Hepatocyte (in vitro differentiated cells): ENCODE results near the gene LPP. TPM values are rescaled to one million over a fixed set of nuclear protein-coding genes. Genes with fewer than 3 reads are reported as not detected.

Source experiments
- DNase-seq: peaks from one replicate; pipeline ENCODE4 v3.0.0-alpha.2; 2016; ENCODE audit warnings: low spot score
- H2AFZ ChIP-seq: fragments of 200-600 bp; sonication (generic); 2 replicates; pipeline ENCODE4 v1.6.0; 2016; ENCODE audit warnings: antibody characterized with exemption, mild to moderate bottlenecking
- H3K27ac ChIP-seq: fragments of 200-600 bp; sonication (generic); 2 replicates; pipeline ENCODE4 v1.5.1; 2016; ENCODE audit warnings: mild to moderate bottlenecking
- H3K27me3 ChIP-seq: fragments of 200-600 bp; sonication (generic); 2 replicates; pipeline ENCODE4 v1.6.1; 2016
- H3K36me3 ChIP-seq: fragments of 200-600 bp; sonication (generic); replicated peaks from 2 replicates; pipeline ENCODE4 v1.5.1; 2016; ENCODE audit warnings: low read depth; ENCODE audit not compliant: insufficient read depth
- H3K4me1 ChIP-seq: fragments of 200-600 bp; sonication (generic); 2 replicates; pipeline ENCODE4 v1.5.1; 2016; ENCODE audit warnings: mild to moderate bottlenecking, moderate library complexity; ENCODE audit not compliant: insufficient read depth
- H3K4me2 ChIP-seq: fragments of 200-600 bp; sonication (generic); 2 replicates; pipeline ENCODE4 v1.6.0; 2016
- H3K4me3 ChIP-seq: fragments of 200-600 bp; sonication (generic); 2 replicates; pipeline ENCODE4 v1.5.1; 2016; ENCODE audit warnings: mild to moderate bottlenecking
- H3K79me2 ChIP-seq: fragments of 200-600 bp; sonication (generic); 2 replicates; pipeline ENCODE4 v1.6.0; 2017; ENCODE audit warnings: mild to moderate bottlenecking
- H3K9me2 ChIP-seq: fragments of 200-600 bp; sonication (generic); replicated peaks from 2 replicates; pipeline ENCODE4 v1.6.0; 2017; ENCODE audit warnings: mild to moderate bottlenecking; ENCODE audit not compliant: insufficient read depth
- H3K9me3 ChIP-seq: fragments of 200-600 bp; sonication (generic); 2 replicates; pipeline ENCODE4 v1.5.1; 2016; ENCODE audit warnings: low read depth, mild to moderate bottlenecking
- H4K20me1 ChIP-seq: fragments of 200-600 bp; sonication (generic); 2 replicates; pipeline ENCODE4 v1.6.0; 2016; ENCODE audit warnings: mild to moderate bottlenecking; ENCODE audit not compliant: insufficient read depth, poor library complexity, severe bottlenecking
- CTCF ChIP-seq: fragments of 200-600 bp; sonication (generic); IDR thresholded peaks from 2 replicates; pipeline ENCODE4 v1.5.1; 2016; ENCODE audit warnings: antibody characterized with exemption, mild to moderate bottlenecking; ENCODE audit not compliant: poor library complexity
- EZH2 ChIP-seq: fragments of 200-600 bp; sonication (generic); IDR thresholded peaks from 2 replicates; pipeline ENCODE4 v1.6.1; 2016; ENCODE audit warnings: antibody characterized with exemption, mild to moderate bottlenecking, borderline replicate concordance
- EZH2phosphoT487 ChIP-seq: fragments of 200-600 bp; sonication (generic); IDR thresholded peaks from one replicate; pipeline ENCODE4 v1.6.1; 2018; ENCODE audit warnings: antibody characterized with exemption, mild to moderate bottlenecking, low read depth, moderate library complexity; ENCODE audit not compliant: unreplicated experiment, severe bottlenecking
- WGBS: methylation state at CpG from one replicate; pipeline ENCODE4 v1.1.6; 2016; ENCODE audit warnings: low lambda C conversion rate; ENCODE audit errors: missing lambda C conversion rate; 5-methylcytosine and 5-hydroxymethylcytosine counted together
- polyA plus RNA-seq: library from polyadenylated mRNA; unstranded; fragments of >200 nt; fragmentation: Nextera tagmentation; extraction: Ambion mirVana; gene quantifications from 2 replicates; pipeline ENCODE4 v1.2.1, GENCODE V29; 2016
- total RNA-seq: library from RNA; depleted of rRNA; stranded (reverse); fragments of >200 nt; gene quantifications from 2 replicates; pipeline ENCODE4 v1.2.3, GENCODE V29; 2014

The LPP gene
- total and polyA plus RNA-seq, 2 experiments from 2014 or later: 53.2 to 73.8 TPM

DNA sequence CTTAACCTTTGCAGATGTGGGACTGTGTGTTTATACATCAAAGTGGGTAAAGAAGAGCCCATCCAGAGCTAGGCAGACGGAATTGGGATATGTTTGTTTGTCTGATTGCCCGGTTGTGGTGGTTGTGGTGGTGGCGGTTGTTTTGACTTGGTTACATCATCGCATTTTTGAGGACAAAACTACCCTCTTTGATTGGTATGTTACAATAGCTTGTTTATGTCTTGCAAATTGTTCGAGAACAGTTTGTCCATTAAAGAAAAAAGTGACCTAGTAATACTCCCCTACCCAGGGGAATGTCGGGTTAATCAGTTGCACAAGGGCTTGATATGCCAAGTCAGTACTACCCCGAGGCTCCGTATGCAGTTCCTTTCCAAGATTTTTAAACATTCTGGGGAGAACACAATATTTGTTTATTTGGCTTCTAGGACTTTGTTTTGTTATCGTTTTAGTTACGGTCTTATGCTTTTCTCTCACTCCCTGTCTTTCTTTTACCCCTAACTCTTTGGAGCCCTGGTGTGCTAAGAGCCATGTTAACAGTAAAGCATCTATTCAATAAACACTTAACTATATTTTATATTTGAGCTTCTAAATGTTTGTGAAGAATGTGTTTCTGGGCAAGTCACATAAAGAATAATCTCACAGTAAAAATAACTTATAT, 315.4 kb downstream of the LPP start:
- no peak overlapping the region for H3K27ac ChIP-seq
- H3K9me3 ChIP-seq: no peaks in the 10 kb centered on the region
- H3K27me3 ChIP-seq: no peaks in the 10 kb centered on the region
- H3K4me2 ChIP-seq: no peak overlapping the region
- TF ChIP-seq CTCF (no peak), EZH2phosphoT487 (no peak), EZH2 (no peak)
- H4K20me1 ChIP-seq: no peaks in the 10 kb centered on the region
- no peaks in the 10 kb centered on the region for H3K36me3 ChIP-seq
- no peak overlapping the region for H2AFZ ChIP-seq
- DNase-seq: no peak
- H3K79me2 ChIP-seq: peaks cover 41% of the 10 kb centered on the region
- H3K4me1 ChIP-seq: no peaks in the 10 kb centered on the region
- 88% methylated on average over 10 of the region's 10 CpGs for WGBS
- no peaks in the 10 kb centered on the region for H3K9me2 ChIP-seq
- no peak overlapping the region for H3K4me3 ChIP-seq

- H3K4me3 ChIP-seq: no peak overlapping the region
- TF ChIP-seq CTCF (no peak), EZH2 (no peak), EZH2phosphoT487 (no peak)
- peaks cover 43% of the 10 kb centered on the region for H3K79me2 ChIP-seq
- no peaks in the 10 kb centered on the region for H3K27me3 ChIP-seq
- H4K20me1 ChIP-seq: no peaks in the 10 kb centered on the region
- no peak overlapping the region for H3K4me2 ChIP-seq
- H3K9me3 ChIP-seq: no peaks in the 10 kb centered on the region
- H3K27ac ChIP-seq: no peak overlapping the region
- no peaks in the 10 kb centered on the region for H3K4me1 ChIP-seq
- 94% methylated on average over 4 of the region's 4 CpGs for WGBS
- no peak overlapping the region for H2AFZ ChIP-seq
- H3K36me3 ChIP-seq: no peaks in the 10 kb centered on the region
- H3K9me2 ChIP-seq: no peaks in the 10 kb centered on the region
- DNase-seq: no peak
These were observed 316.7 kb downstream of the LPP start for GRCh38 chr3:188470508-188471130.

- TF ChIP-seq CTCF (no peak), EZH2phosphoT487 (no peak), EZH2 (no peak)
- H3K27me3 ChIP-seq: no peaks in the 10 kb centered on the region
- no peak overlapping the region for H3K4me3 ChIP-seq
- H3K36me3 ChIP-seq: no peaks in the 10 kb centered on the region
- no peaks in the 10 kb centered on the region for H3K9me3 ChIP-seq
- H2AFZ ChIP-seq: no peak overlapping the region
- no peaks in the 10 kb centered on the region for H4K20me1 ChIP-seq
- no peak overlapping the region for H3K27ac ChIP-seq
- no peaks in the 10 kb centered on the region for H3K4me1 ChIP-seq
- peaks cover 42% of the 10 kb centered on the region for H3K79me2 ChIP-seq
- no peaks in the 10 kb centered on the region for H3K9me2 ChIP-seq
- no peak overlapping the region for H3K4me2 ChIP-seq
- no peak for DNase-seq
These were observed 317.8 kb downstream of the LPP start for GRCh38 chr3:188471723-188472122.
